Esophagus squamous epithelium (tissue), 4 donors: ENCODE data around the gene ZIC4.

Experiments used
- POLR2A ChIP-seq, 4 donors: fragments of 450-650 bp; IDR thresholded peaks; one replicate each; pipeline ENCODE4 v1.6.1; 2017; ENCODE audit warnings: antibody characterized with exemption in 4 of 4, mild to moderate bottlenecking in 4 of 4, moderate library complexity in 3 of 4
- TF ChIP-seq, protein P1 (sequence below), 6 experiments: fragments of 450-650 bp in 4 of 6; fragments of 200-600 bp in 2 of 6; sonication (generic) in 2 of 6; IDR thresholded peaks; one replicate each; pipeline ENCODE4 v1.5.1; 2016 to 2019; ENCODE audit warnings: antibody characterized with exemption in 6 of 6, mild to moderate bottlenecking in 4 of 6, moderate library complexity in 4 of 6

DNA sequence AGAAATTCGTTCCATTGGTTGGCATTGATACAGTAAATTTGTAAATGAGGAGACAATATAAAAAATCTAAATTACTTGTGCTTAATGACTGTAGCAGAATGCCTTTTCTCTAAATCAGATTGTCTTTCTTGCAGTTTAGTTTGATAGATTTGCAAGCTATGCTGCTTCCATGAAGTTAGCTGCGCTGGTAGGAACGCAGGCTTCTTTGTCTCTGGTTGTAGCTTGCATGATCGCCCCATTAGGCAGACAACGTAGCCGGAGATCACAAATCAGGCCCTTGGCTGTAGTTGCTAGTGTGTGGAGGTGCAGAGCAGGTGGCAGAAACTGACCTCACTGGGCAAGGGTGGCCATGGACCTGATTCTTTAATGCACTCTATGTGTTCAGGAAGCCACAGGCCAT, 8.9 kb upstream of the ZIC4 start:
- TF ChIP-seq, protein P1, sequence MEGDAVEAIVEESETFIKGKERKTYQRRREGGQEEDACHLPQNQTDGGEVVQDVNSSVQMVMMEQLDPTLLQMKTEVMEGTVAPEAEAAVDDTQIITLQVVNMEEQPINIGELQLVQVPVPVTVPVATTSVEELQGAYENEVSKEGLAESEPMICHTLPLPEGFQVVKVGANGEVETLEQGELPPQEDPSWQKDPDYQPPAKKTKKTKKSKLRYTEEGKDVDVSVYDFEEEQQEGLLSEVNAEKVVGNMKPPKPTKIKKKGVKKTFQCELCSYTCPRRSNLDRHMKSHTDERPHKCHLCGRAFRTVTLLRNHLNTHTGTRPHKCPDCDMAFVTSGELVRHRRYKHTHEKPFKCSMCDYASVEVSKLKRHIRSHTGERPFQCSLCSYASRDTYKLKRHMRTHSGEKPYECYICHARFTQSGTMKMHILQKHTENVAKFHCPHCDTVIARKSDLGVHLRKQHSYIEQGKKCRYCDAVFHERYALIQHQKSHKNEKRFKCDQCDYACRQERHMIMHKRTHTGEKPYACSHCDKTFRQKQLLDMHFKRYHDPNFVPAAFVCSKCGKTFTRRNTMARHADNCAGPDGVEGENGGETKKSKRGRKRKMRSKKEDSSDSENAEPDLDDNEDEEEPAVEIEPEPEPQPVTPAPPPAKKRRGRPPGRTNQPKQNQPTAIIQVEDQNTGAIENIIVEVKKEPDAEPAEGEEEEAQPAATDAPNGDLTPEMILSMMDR (IDR thresholded peaks at IDR 0.05): no peak
- TF ChIP-seq POLR2A (IDR thresholded peaks at IDR 0.05): no peak
